Right ventricle myocardium inferior (tissue), 1 donor: ENCODE data around the gene FOXK1. TPM values are rescaled to one million over a fixed set of nuclear protein-coding genes. Genes with fewer than 3 reads are reported as not detected.
"Not testable (repeated sequence)": the region's sequence is repeated elsewhere in the genome, so short reads cannot be mapped to it uniquely, and the experiment has no call there.

Source experiments
- ATAC-seq: fragments of 200-7000 bp; cut with Tn5 transposase; one replicate; pipeline ENCODE4 v1.9.1; 2020; ENCODE audit warnings: mild to moderate bottlenecking, moderate library complexity
- DNase-seq: peaks from one replicate; pipeline ENCODE4 v3.0.0; 2021; ENCODE audit errors: missing footprints
- intact Hi-C: fragments of 100-400 bp; cut with DNase I; formaldehyde crosslinking; loops from one replicate; pipeline ENCODE4 v1.11.0; 2022
- long read RNA-seq: library from polyadenylated mRNA; unstranded; transcript quantifications from one replicate; pipeline ENCODE4 v2.0.0, GENCODE V29; 2021
- total RNA-seq: library from RNA; stranded (reverse); fragmentation: NEBNext Ultra II Directional; extraction: Animal tissue kit (Norgen Biotek cat#: 25700); gene quantifications from one replicate; pipeline ENCODE4 v1.2.1, GENCODE V29; 2021
- donor health status: DM: no; HTN: yes; CAD: no; lungs with severe emphysema.

Gene FOXK1
- total RNA-seq: 16.8 TPM
- long read RNA-seq, partial matches to known transcripts: 1 of 3 reads
- long read RNA-seq, other reads (novel, unspliced or antisense): 2 of 3 reads

DNA sequence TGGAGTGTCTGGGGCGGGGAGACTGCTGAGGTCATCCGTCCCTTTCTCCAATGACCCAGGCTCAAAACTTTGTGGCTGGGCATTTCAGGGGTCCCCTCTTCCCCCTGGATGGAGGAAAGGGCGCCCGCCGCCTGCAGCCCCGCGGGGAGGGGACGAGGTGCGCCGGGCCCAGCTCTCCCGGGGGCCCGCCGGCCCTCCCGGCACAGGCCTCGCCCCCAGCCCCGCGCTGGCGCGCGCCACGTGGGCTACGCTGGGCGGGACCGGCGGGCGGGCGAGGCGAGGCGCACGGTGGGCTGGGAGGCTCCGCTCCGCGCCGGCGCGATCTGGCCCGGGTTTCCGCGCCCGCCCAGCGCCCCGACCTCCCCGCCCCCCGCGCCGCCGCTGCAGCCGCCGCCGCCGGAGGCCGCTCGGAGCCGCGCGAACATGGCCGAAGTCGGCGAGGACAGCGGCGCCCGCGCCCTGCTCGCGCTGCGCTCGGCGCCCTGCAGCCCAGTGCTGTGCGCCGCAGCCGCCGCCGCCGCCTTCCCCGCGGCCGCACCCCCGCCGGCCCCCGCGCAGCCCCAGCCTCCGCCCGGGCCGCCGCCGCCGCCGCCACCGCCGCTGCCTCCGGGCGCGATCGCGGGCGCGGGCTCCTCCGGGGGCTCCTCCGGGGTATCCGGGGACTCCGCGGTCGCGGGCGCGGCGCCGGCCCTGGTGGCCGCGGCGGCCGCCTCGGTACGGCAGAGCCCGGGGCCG is at the start of gene FOXK1:
Gene FOXK1 (plus strand): TSS at position 410 of the 735 bp plus-strand sequence. CDS start 14 bp downstream, at position 424.
- peak; percentile 89 for ATAC-seq
- DNase-seq: peak; percentile 90
- intact Hi-C loops: loop anchor here (1.0 to 2.0 kb wide), 3 partner anchors 40 to 71 kb away; no protein-coding TSS in a partner anchor

DNA sequence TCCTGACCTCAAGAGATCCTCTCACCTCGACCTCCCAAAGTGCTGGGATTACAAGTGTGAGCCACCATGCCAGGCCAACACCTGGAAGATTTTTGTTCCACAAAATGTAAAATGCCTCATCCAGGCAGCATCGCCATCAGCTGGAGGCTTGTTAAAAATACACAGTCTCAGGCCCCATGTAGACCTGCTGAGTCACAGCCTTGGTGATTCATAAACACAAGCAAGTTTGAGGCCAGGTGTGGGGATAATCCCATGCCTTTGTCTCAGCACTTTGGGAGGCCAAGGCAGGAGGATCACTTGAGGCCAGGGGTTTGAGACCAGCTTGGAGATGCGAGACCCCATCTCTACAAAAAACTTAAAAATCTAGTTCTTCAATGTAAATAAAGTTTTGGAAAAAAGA is 49.1 kb upstream of the FOXK1 start:
- ATAC-seq: no peak
- DNase-seq: no peak
- intact Hi-C loops: no loop called here

DNA sequence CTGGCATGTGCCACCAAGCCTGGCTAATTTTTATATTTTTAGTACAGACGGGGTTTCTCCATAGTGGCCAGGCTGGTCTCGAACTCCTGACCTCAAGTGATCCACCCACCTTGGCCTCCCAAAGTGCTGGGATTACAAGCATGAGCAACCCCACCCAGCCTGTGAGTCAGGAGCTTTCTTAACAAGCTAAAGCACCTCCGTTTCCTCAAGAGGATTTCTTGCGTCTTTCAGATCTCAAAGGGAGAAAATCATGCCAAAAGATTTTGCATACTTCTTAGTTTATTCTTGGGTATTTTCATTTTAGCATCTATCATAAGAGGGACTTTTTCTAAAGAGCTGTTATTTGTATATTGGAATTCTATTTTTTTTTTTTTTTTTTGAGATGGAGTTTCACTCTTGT is 47.9 kb upstream of the FOXK1 start:
- no peak for ATAC-seq
- intact Hi-C loops: no loop called here

DNA sequence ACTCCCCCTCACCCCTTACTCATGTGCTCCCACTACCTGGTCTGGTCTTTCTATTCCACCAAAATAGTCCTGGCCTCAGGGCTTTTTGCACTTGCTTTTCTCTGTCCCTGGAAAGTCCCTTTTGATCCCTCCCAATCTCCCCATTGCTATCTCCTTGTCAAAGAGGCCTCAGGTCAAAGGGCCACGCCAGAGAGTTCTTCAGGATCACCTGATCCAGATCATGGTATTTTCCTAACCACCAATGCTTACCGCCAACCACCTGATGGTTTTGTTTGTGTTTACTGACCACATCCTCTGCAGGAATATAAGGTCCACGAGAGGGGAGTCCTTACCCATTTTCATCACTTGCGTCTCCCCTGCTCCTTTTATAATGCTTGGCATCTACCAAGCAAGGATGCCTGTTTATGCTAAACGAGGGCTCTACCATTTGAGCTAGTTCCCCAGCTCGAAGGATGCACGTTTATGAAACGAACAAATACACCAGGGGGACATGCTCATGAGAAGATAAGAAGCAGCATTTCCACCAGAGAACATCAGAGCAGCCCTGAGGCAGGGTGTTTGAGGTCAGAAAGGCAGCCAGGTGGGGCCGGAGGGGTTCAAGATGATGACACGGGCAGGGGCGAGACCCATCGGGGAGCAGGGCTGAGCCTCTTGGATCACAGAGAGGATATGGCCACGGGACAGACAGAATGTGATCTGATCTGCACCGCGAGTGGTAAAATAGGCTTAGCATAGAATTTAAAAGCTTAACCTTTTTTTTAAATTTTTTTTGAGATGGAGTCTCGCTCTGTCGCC is 43.1 kb upstream of the FOXK1 start:
- ATAC-seq: no peak
- intact Hi-C loops: no loop called here
- DNase-seq: no peak

More for the DNA sequence above, 47.9 kb upstream of the FOXK1 start:
- DNase-seq: no peak

DNA sequence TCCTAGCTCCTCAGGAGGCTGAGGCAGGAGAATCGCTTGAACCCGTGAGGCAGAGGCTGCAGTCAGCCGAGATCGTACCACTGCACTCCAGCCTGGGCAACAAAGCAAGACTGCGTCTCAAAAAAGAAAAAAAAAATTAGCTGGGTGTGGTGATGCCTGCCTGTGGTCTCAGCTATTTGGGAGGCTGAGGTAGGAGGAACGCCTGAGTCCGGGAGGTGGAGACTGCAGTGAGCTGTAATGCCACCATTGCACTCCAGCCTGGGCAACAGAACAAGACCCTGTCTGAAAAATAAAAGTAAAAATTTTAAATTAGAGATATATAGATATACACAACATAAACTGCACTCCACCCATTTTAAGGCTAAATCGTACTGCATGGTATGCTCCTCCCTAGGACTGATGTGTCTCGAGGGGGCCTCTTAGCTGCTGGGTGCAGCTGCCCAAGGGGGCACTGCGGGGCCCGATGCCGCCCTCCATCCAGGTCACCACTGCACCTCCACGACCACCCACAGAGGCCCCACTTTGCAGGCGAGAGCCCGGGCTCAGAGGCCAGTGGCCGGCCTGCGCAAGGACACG is 40.9 kb upstream of the FOXK1 start:
- no peak for ATAC-seq
- DNase-seq: no peak
- intact Hi-C loops: loop anchor here (5.0 kb wide), 1 partner anchor 106 kb away; no protein-coding TSS in a partner anchor

DNA sequence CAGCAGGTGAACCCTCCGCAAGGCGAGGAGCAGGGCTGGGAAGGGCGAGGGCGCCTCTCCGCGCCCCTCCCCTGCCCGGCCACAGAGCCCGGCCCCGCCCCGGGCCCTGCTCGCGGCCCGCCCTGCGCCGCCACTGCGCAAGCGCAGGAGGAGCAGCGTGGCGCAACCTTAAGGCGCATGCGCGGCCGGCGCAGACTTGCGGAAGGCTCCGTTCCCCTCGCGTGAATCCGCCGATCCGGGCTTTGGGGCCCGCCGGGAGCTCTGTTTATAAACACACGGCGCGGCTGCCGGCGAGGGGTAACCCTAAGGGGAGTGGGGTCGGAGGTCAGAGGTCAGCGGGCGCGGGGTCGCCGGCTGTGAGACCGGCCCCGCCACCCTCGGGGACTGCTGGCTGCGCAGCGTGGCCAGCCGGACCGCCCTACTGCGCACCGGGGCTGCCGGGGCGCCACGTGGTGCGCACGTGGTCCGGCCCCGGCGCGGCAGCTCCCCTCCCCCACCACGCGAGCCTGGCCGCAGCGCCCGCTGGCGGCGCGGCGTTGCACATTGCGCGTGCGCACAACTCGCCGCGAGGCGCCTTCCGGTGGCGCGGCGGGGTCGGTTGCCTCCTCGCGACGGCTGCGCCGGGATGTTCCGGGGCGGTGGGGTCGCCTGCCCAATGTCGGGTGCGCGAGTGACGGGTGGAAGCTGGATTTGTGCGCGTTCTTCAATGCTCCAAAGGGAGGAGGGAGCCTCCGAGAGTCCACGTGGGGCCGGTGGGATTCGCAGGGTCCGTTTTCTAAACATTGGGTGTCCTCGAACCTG is 40.2 kb upstream of the FOXK1 start:
- ATAC-seq (peak; percentile 98), DNase-seq (peak; percentile 98)
- intact Hi-C loops: loop anchor here (1.0 to 5.0 kb wide), 2 partner anchors 40 to 105 kb away; partner anchors contain the start of gene FOXK1

DNA sequence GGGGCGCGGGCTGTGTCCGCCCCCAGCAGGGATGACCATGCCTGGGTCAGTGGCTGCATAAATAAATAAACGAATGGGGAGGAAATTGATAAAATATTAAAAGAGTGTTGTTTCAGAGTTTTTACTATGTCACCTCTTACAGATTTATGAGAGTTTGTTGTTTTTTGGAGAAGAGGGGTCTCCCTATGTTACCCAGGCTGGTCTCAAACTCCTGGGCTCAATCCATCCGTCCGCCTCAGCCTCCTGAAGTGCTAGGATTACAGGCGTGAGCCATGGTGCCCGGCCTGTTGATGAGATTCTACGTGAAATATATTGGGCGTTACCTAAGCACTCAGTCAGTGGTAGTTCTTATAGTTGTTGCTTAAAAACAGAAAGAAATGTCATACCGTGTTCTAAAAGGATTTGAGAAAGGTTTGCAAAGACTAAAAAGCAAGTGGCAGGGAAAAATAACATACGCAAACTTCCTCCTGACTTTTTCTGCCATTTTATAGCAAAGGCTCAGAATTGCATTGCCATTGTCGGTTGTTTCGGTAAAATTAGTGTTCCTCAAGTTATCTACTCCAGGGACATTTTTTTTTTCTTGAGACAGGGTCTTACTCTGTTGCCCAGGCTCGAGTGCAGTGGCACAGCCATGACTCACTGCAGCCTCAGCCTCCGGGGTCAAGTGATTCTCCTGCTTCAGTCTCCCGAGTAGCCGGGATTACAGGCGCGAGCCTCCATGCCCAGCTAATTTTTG is 39.5 kb upstream of the FOXK1 start:
- ATAC-seq (no peak), DNase-seq (no peak)
- intact Hi-C loops: loop anchor here (1.0 to 5.0 kb wide), 2 partner anchors 40 to 105 kb away; partner anchors contain the start of gene FOXK1

DNA sequence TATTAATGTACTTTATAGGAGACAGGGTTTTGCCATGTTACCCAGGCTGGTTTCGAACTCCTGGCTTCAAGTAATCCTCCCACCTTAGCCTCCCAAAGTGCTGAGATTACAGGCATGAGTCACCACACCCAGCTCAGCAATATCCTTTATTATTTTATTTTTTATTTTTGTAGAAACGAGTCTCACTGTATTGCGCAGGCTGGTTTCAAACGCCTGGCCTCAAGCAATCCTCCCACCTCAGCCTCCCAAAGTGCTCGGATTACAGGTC is 39.0 kb upstream of the FOXK1 start:
- intact Hi-C loops: loop anchor here (5.0 kb wide), 1 partner anchor 104 kb away; no protein-coding TSS in a partner anchor

DNA sequence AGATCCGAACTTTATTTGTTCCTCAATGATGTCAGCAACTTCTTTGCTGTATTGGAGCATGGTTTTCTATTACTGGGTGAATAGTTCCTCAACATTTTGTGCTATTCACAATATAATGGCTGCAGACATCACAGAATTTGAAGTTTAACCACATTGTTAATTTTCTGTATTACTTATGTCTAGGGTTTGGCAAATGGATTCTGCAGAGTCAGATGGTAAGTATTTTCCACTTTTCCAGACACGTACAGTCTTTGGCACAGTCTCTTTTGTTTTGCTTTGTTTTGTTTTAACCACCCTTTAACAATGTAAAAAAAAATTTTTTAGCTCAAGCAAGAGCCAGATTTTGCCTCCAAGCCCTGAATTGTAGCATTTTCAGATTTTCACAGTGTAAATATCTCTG is 36.8 kb upstream of the FOXK1 start:
- DNase-seq: no peak
- intact Hi-C loops: no loop called here
- no peak for ATAC-seq

More for the DNA sequence above, 39.0 kb upstream of the FOXK1 start:
- not testable (repeated sequence) for DNase-seq, ATAC-seq

DNA sequence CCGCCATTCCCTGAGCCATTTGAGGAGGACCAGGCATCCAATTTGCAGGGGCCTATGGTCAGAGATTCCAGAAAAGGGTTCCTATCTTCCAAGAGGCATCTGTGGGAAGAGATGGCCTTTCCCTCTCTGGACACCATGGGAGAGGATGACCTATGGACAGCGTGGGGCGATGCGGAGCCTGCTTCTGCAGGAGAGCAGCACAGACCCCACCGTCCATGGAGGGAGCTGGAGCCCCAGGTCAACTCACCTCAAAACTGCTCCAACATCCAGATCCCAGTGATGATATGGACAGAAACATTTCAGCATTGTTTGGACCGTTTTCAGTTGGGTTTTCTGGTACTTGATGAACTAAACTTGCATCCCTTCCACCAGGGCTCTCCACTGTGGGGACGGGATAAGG is 34.0 kb upstream of the FOXK1 start:
- intact Hi-C loops: no loop called here
- ATAC-seq (no peak), DNase-seq (no peak)

DNA sequence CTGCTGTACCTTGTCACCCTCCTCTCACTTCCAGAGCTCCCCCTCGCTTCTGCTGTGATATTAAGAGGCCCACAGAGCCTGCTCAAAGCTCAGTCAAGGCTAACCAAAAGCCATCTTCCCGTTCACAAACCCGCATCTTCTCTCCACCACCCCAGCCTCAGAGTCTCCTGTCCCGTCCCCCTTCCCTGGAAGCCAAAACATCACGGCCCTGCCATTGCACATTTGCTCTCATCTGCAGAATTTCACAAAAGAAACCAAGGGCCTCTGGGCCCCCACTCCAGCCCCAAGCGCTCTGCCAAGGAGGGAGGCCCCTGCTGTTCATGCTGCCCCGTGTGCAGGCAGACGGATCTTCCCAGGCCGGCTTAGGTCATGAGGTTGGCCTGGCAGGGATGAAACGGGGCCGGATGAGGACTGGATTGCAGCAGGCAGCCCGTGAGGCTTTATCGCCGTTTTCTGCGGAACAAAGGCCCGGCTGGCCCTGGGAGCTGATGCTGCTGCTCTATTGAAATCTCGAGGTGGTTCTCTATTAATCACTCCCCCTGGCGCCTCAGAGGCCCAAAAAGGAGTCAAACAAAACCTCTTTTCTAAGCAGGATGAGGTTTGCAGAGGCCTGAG is 31.6 kb upstream of the FOXK1 start:
- DNase-seq (no peak), ATAC-seq (peak; percentile 62)
- intact Hi-C loops: no loop called here

DNA sequence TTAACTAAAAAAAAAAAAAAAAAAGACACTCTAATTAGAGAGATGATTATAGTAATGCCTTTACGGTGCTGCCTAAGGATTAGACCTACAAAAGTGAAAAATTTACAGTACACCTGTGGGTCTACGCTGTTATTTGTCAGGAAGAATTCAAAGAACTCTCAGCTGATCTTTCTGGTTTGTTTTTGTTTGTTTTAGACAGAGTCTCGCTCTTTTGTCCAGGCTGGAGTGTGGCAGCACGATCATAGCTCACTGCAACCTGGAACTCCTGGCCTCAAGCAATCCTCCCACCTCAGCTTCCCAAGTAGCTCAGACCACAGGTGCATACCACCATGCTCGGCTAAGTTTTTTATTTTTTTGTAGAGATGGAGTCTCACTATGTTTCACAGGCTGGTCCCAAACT is 28.3 kb upstream of the FOXK1 start:
- intact Hi-C loops: no loop called here
- ATAC-seq (no peak), DNase-seq (no peak)

DNA sequence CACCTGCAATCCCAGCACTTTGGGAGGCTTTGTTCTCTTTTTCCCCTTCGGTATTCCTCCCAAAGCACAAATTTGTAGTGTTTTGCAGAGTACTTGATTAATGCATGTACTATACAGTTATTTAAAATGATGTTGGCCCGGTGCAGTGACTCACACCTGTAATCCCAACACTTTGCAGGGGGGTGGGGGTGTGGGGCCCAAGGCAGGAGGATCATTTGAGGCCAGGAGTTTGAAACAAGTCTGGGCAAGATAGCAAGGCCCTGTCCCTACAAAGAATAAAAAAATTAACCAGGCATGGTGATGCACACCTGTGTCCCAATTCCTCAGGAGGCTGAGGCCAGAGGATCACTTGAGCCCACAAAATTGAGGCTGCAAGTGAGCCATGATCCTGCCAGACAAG is 26.8 kb upstream of the FOXK1 start:
- ATAC-seq (no peak), DNase-seq (no peak)
- intact Hi-C loops: no loop called here

DNA sequence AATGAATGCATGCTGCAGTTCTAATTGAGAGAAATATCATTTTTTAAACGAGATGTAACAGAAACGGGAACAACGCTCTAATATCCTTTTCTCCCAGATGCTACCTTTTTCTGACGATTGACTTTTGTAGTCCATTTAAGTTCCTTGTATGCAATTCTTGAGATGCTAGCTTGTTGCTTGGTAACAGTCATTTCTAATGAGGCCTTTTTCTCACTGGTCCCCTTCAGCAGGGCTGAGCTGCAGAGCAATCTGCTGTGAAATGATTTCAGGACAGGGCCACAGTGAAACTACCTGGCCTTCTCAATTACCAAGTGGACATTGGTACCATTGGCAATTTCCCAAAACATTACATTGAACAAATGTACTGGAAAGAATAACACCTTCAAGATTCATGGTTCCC is 26.2 kb upstream of the FOXK1 start:
- ATAC-seq: no peak
- intact Hi-C loops: no loop called here
- no peak for DNase-seq

DNA sequence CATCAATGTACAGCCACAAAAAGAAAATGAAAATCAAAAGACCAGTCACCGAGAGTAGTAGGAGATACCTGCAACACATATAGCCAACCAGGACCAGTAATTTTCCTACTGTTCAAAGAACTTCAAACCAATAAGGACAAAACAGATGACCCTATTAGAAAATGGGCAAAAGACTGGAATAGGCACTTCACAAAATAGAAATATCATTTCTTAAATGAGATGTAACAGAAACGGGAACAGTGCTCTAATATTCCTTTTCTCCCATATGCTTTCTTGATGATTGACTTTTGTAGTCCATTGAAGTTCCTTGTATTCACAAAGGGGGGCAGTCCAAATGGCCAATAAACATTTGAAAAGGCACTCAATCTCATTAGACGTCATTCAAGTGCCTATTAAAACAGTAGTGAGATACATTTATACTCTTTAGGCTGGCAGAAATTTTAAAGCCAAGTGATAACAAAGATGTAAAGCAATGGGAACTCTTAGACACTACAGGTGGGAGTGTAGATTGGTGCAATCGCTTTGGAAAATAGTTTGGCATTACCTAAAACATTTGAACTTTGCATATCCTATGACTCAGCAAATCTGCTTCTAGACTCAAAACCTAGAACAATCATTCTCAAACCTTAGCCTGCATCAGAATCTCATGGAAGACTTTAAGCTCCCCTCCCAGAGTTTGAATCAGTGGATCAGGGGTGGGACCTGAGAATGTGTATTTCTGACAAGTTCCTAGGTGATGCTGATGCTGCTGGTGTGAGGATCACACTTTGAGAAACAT is 24.3 kb upstream of the FOXK1 start:
- no peak for DNase-seq
- intact Hi-C loops: no loop called here
- ATAC-seq: no peak

DNA sequence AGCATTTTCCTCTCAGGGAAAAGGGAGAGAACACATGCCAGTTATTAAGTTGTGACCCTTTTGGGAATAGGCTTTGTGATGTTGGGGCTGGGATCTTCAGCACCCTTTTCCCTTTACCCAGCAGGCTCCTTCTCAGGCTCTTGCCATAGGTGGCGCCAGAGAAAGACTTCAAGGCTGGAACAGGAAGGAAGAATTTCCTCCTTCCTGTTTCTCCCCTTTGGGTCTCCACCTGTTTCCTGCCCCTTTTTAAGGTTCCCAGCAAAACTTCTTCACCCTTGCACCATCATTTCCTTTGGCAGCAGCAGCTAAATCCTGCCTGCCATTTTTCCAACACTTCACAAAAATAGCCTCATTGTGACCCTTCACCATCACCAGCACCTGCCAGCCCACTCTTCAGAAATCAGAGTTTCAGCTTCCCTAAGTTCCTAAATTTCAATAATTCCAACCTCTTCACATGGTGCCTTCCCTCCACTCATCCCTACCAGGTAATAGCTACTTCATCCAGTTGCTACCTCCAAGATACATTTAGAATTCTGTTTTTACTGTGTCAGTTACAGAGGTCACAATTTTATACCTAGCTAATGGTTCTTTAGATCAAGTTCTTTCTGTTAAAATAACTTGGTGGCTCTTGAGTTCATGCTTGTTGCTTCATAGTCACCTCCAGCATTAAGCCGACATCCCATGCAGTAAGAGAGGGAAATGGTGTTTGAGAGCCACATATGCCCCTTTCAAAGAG is 22.4 kb upstream of the FOXK1 start:
- ATAC-seq (no peak), DNase-seq (no peak)
- intact Hi-C loops: no loop called here
